ENCODE measurements around the gene VMP1.
"Not testable (repeated sequence)": the region's sequence is repeated elsewhere in the genome, so short reads cannot be mapped to it uniquely, and the experiment has no call there.

GRCh38 chr17:59789849-59790248, 82.4 kb downstream of the VMP1 start:
- not testable (repeated sequence) for TF ChIP-seq POLR2A (IDR thresholded peaks at IDR 0.05; ENCODE audit: low read depth, low read length); RAD21 (IDR thresholded peaks at IDR 0.05; ENCODE audit: low read length); CTCF (conservative IDR thresholded peaks at IDR 0.05; ENCODE audit: low read depth, low read length); MAFK (IDR thresholded peaks at IDR 0.05; ENCODE audit: low read depth, low read length); MXI1 (IDR thresholded peaks at IDR 0.05; ENCODE audit: borderline replicate concordance, low read depth, low read length); RFX5 (IDR thresholded peaks at IDR 0.05; ENCODE audit: low read depth, low read length); ELK1 (IDR thresholded peaks at IDR 0.05; ENCODE audit: borderline replicate concordance, low read depth, low read length); FOS (IDR thresholded peaks at IDR 0.05; ENCODE audit: low read depth, low read length); CEBPB (IDR thresholded peaks at IDR 0.05; ENCODE audit: low read depth, low read length)

All from IMR-90 (cell line).